T47D (cell line): ENCODE data around the gene FPGS.
A peak's percentile ranks its signal among the peaks of the same experiment; 100 is the strongest.
"Not testable (repeated sequence)": the region's sequence is repeated elsewhere in the genome, so short reads cannot be mapped to it uniquely, and the experiment has no call there.

Experiments used
- DNase-seq, 2 experiments: peaks; one replicate each; pipeline versions ENCODE4 v3.0.0 to v3.0.0-alpha.2; 2011 to 2012; ENCODE audit warnings: low read depth in 1 of 2, low spot score in 1 of 2
- JUND ChIP-seq: IDR thresholded peaks from 2 replicates; pipeline ENCODE4 v1.6.1; 2012; ENCODE audit warnings: low read depth
- in situ Hi-C: cut with HindIII; loops from 2 replicates; pipeline ENCODE4 v1.10.0; 2016; ENCODE audit warnings: low sequenced_read_pairs, low pct_unique_long_range_greater_than_20kb

Gene FPGS

GRCh38 chr9:127776195-127776923 lies 26.3 kb upstream of the FPGS start:
- TF ChIP-seq JUND, result no peak
- in situ Hi-C loops, result no loop called here
- peak in 1 of 2 experiments; percentile 38 for DNase-seq

- no peak for TF ChIP-seq JUND
- no peak for DNase-seq
- in situ Hi-C loops, result no loop called here
Observed at GRCh38 chr9:127776924-127777289, 25.8 kb upstream of the FPGS start.

- no peak for TF ChIP-seq JUND
- no peak for DNase-seq
- in situ Hi-C loops, result no loop called here
Observed at GRCh38 chr9:127777368-127777980, 25.2 kb upstream of the FPGS start.

GRCh38 chr9:127778280-127779135 lies 24.2 kb upstream of the FPGS start, which contains the start of gene SH2D3C:
Gene SH2D3C (minus strand): TSS chr9:127778666. CDS start chr9:127778627, 39 bp downstream.
- no peak for TF ChIP-seq JUND
- DNase-seq, result no peak
- in situ Hi-C loops, result no loop called here

GRCh38 chr9:127779136-127779981 lies 23.3 kb upstream of the FPGS start:
- no peak for TF ChIP-seq JUND
- no peak for DNase-seq
- in situ Hi-C loops, result no loop called here

GRCh38 chr9:127780126-127780885 lies 22.4 kb upstream of the FPGS start:
- in situ Hi-C loops, result no loop called here
- DNase-seq, result peak in 1 of 2 experiments; percentile 46
- no peak for TF ChIP-seq JUND

GRCh38 chr9:127780909-127781308 lies 21.8 kb upstream of the FPGS start:
- DNase-seq, in situ Hi-C loops: not testable (repeated sequence)

GRCh38 chr9:127781806-127782205 lies 20.9 kb upstream of the FPGS start:
- no peak for DNase-seq
- in situ Hi-C loops, result no loop called here
- TF ChIP-seq JUND, result no peak

GRCh38 chr9:127783111-127784008 lies 19.3 kb upstream of the FPGS start:
- no peak for DNase-seq
- in situ Hi-C loops, result no loop called here
- TF ChIP-seq JUND, result no peak

GRCh38 chr9:127785023-127785932 lies 17.4 kb upstream of the FPGS start:
- in situ Hi-C loops, result no loop called here
- TF ChIP-seq JUND, result no peak
- DNase-seq, result peak; percentile 90 to 97
